HCT116 (cell line): ENCODE data around the gene OR6S1.

Source experiments
- CBX3 ChIP-seq: IDR thresholded peaks from 2 replicates; pipeline ENCODE4 v1.6.1; 2012; ENCODE audit warnings: low read depth
- CTCF ChIP-seq, 3 experiments: fragments of 200-600 bp in 1 of 3; sonication (generic) in 1 of 3; IDR thresholded peaks in 2 of 3; conservative IDR thresholded peaks in 1 of 3; 2 replicates each; pipeline ENCODE4 v1.5.1; 2012 to 2017; ENCODE audit warnings: low read depth in 2 of 3, low read length in 2 of 3, antibody characterized with exemption in 1 of 3, borderline replicate concordance in 1 of 3, control low read depth in 1 of 3, mild to moderate bottlenecking in 1 of 3, mixed read lengths in 1 of 3, mixed run types in 1 of 3, moderate library complexity in 1 of 3; ENCODE audit not compliant: insufficient read depth in 1 of 3
- JUND ChIP-seq: IDR thresholded peaks from 2 replicates; pipeline ENCODE4 v1.6.1; 2012
- MAX ChIP-seq: IDR thresholded peaks from 2 replicates; pipeline ENCODE4 v1.6.1; 2012
- POLR2A ChIP-seq: IDR thresholded peaks from 2 replicates; pipeline ENCODE4 v1.7.0; 2011; ENCODE audit warnings: borderline replicate concordance; ENCODE audit not compliant: insufficient read depth, insufficient read length; ENCODE audit errors: extremely low read depth
- TCF7L2 ChIP-seq: IDR thresholded peaks from 2 replicates; pipeline ENCODE4 v1.7.0; 2011; ENCODE audit warnings: borderline replicate concordance, inconsistent platforms; ENCODE audit not compliant: insufficient read depth, insufficient read length; ENCODE audit errors: extremely low read depth

- TF ChIP-seq MAX (peak; percentile 17; the same call in 1 of the 2 replicates), TCF7L2 (no peak), CTCF (IDR thresholded peaks at IDR 0.05 in 2 of 3, conservative IDR thresholded peaks at IDR 0.05 in 1 of 3; ENCODE audit: borderline replicate concordance in 1 of 3, insufficient read depth in 1 of 3, low read depth in 2 of 3, low read length in 2 of 3) (no peak), CBX3 (no peak), POLR2A (no peak), JUND (no peak)
These were observed 10.2 kb downstream of the OR6S1 start for GRCh38 chr14:20631023-20631879.
